NCI-H774 (cell line): Measurements from ENCODE around the gene DYDC2.
"Not testable (repeated sequence)": the region's sequence is repeated elsewhere in the genome, so short reads cannot be mapped to it uniquely, and the experiment has no call there.

ENCODE experiments used
- DNase-seq: peaks from one replicate; lab custom pipeline; 2025; lab: John Stamatoyannopoulos, UW

DYDC2 gene

DNA sequence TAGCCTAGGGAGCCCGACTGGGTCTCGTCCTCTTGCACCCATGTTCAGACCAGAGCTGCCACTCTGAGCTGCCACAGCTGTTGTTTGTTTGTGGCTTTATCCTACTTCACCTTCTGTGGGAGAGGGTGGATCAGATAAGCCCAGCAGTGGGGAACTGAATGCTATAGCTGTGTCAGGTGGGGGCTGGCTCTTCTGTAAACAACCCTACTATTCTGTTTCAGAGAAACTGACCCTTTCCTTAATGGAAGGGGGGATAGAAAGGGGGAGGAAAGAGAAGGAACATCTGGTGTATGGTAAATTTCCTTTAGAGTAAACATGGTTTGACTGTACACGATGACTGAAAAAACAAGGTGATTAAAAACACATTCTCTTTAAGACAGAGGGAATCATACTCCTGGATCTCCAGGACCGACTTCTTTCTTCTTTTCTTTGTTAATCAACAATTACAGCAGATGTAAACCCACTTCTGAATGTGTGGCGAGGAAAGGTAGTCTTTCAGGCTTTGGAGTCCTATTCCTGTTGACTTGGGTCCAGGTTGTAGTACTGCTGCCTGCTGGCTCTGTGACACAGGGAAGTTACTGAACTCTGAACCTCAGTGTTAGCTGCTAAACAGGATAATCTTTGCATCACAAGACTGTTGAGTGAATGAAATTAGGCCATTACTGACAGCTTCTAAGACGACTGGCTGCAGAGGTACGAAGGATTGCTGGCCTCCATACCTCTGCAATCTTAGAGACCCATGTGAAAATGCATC lies 57.7 kb downstream of the DYDC2 start:
- DNase-seq, result no peak

DNA sequence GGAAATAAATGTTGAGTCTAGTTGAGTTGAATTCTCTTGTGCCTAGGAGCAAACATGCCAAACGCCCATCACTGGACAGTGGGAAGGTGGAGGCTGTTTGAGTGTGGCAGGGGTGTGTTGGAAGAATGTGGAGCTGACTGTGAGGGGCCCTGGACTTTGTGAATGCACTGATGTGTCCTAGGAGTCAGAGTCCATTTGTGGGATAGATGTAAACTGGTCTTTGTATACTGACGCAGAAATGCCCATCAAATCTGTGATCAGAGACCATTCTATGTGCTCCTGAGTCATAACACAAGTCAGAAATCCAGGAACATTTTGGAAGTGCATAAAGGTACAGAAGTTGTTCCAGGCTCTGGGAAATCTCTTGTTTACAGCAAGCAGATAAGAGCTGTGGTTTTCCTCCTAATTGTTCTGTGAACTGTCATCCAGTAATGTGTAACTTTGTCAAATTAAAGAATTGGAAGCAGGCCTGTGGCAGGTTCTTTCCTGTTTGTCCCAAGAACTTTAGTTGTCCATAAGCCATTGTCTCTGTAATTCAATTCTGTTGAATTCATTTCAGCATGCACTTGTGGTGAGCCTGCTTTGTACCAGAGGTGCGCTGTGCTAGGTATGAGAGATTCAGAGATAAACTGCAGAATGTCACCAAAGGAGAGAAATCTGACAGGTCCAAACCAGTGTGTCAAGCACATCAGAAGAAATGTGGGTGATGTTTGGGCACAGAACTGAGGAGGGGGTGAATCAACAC lies 59.3 kb downstream of the DYDC2 start:
- no peak for DNase-seq

- no peak for DNase-seq
Measured at GRCh38 chr10:80416479-80417098, 60.0 kb downstream of the DYDC2 start.

DNA sequence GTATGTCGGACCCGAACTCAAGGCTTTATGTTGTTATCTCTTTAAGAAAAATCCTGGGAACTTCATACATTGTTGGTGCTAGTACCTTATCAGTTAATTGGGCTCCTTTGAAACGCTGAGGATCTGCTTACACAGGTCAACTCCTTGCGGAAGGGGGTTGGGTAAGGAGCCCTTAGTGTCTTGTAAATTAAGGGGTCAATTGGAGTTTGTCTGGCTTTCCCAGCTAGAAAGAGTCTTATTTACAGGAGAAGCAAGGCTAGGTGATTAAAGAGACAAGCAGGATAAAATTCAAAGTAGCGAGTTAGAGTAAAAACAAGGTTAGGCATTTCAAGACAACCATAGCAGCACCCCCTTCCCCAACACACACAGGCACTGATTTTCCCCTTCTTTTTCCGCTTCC lies 60.7 kb downstream of the DYDC2 start:
- not testable (repeated sequence) for DNase-seq
